GM21717 (cell line): ENCODE results near the gene ABHD14A.

ENCODE experiments used
- ATAC-seq: cut with Tn5 transposase; IDR thresholded peaks from one replicate; pipeline ENCODE4 v1.9.1; 2021; ENCODE audit warnings: mild to moderate bottlenecking, moderate library complexity; ENCODE audit not compliant: unreplicated experiment

ABHD14A gene

GRCh38 chr3:51940648-51941462 lies 34.0 kb upstream of the ABHD14A start:
- no peak for ATAC-seq

- ATAC-seq: no peak
These were observed 33.4 kb upstream of the ABHD14A start for GRCh38 chr3:51941463-51941797.

GRCh38 chr3:51941798-51942602 lies 32.9 kb upstream of the ABHD14A start, which contains the start of the genes PARP3 and RRP9:
TSS of gene PARP3 (plus strand) at chr3:51942363. CDS start at chr3:51943356, 993 bp downstream.
TSS of gene RRP9 (minus strand) at chr3:51941904. CDS start at chr3:51941867, 37 bp downstream.
- ATAC-seq: peak; percentile 87

GRCh38 chr3:51942603-51943450 lies 32.0 kb upstream of the ABHD14A start:
- no peak for ATAC-seq

- ATAC-seq: no peak
These were observed 31.1 kb upstream of the ABHD14A start for GRCh38 chr3:51943451-51944391.

- ATAC-seq: no peak
These were observed 30.3 kb upstream of the ABHD14A start for GRCh38 chr3:51944451-51945021.

- no peak for ATAC-seq
These were observed 29.6 kb upstream of the ABHD14A start for GRCh38 chr3:51945031-51945840.

GRCh38 chr3:51945926-51946705 lies 28.7 kb upstream of the ABHD14A start:
- ATAC-seq: no peak

GRCh38 chr3:51946796-51947195 lies 28.1 kb upstream of the ABHD14A start:
- no peak for ATAC-seq

GRCh38 chr3:51947215-51947900 lies 27.5 kb upstream of the ABHD14A start:
- no peak for ATAC-seq

- ATAC-seq: no peak
These were observed 26.8 kb upstream of the ABHD14A start for GRCh38 chr3:51948016-51948580.

GRCh38 chr3:51949121-51949520 lies 25.7 kb upstream of the ABHD14A start:
- ATAC-seq: no peak

- no peak for ATAC-seq
These were observed 24.0 kb upstream of the ABHD14A start for GRCh38 chr3:51950899-51951298.

- no peak for ATAC-seq
These were observed 21.4 kb upstream of the ABHD14A start for GRCh38 chr3:51953445-51953844.

GRCh38 chr3:51954105-51954504 lies 20.8 kb upstream of the ABHD14A start:
- no peak for ATAC-seq

- no peak for ATAC-seq
These were observed 20.2 kb upstream of the ABHD14A start for GRCh38 chr3:51954713-51955112.
